K562 (cell line): ENCODE data around the gene PHF10. TPM values are rescaled to one million over a fixed set of nuclear protein-coding genes. Genes with fewer than 3 reads are reported as not detected.

ENCODE experiments used
- ATAC-seq: fragments of 200-7000 bp; cut with Tn5 transposase; 3 replicates; pipeline ENCODE4 v1.9.1; 2020; ENCODE audit warnings: moderate library complexity
- BruUV-seq: library from RNA; stranded (reverse); fragments of 400-500 nt; replicated peaks from 2 replicates; lab custom pipeline; 2021; lab: Mats Ljungman, UMichigan
- CTCF ChIA-PET: fragments of 300-600 bp; formaldehyde crosslinking; extraction: SDS; loops from one replicate; lab custom pipeline; 2021; ENCODE audit warnings: low intra/inter-chr PET ratio; lab: Yijun Ruan, JAX
- POLR2A ChIA-PET: fragments of 300-600, 350-650 bp; sonication (Branson Sonifier 250); formaldehyde crosslinking; extraction: SDS; loops from one replicate; lab custom pipeline; 2021; ENCODE audit warnings: antibody characterized with exemption, inconsistent platforms; lab: Yijun Ruan, JAX
- DNase-seq, 4 experiments: peaks; one replicate each; pipeline versions ENCODE4 v3.0.0 to v3.0.0-alpha.2; 2011 to 2018; ENCODE audit warnings: low spot score in 3 of 4, mixed read lengths in 3 of 4; ENCODE audit errors: extremely low read depth in 1 of 4
- FAIRE-seq: peaks from 2 replicates; lab custom pipeline; 2011; peaks lifted over from hg19 to GRCh38; lab: Jason Lieb, UNC
- H2AFZ ChIP-seq: 2 replicates; pipeline ENCODE4 v1.6.0; 2011; ENCODE audit warnings: low read depth, low read length, control low read depth, inconsistent platforms
- H3K27ac ChIP-seq: fragments of 200-600 bp; 3 replicates; pipeline ENCODE4 v1.8.0; 2011; ENCODE audit warnings: low read depth, mild to moderate bottlenecking, control low read depth, inconsistent platforms, low read length, moderate library complexity, mixed read lengths; ENCODE audit errors: extremely low read depth
- H3K27me3 ChIP-seq, 2 experiments: fragments of 300-600 bp in 1 of 2; 2 replicates in 1 of 2; 3 replicates in 1 of 2; pipeline versions ENCODE4 v1.6.0 to v1.8.0; 2011; ENCODE audit warnings: inconsistent platforms in 2 of 2, low read length in 2 of 2, mild to moderate bottlenecking in 1 of 2, mixed read lengths in 1 of 2, moderate library complexity in 1 of 2; ENCODE audit not compliant: control insufficient read depth in 2 of 2, insufficient read depth in 2 of 2
- H3K36me3 ChIP-seq: fragments of 300-600 bp; 3 replicates; pipeline ENCODE4 v1.8.0; 2011; ENCODE audit warnings: mild to moderate bottlenecking, low read length, inconsistent platforms; ENCODE audit not compliant: control insufficient read depth, insufficient read depth
- H3K4me1 ChIP-seq, 2 experiments: fragments of 200-600 bp in 1 of 2; replicated peaks in 1 of 2; 2 replicates in 1 of 2; 3 replicates in 1 of 2; pipeline versions ENCODE4 v1.5.1 to v1.8.0; 2011; ENCODE audit warnings: inconsistent platforms in 2 of 2, low read length in 2 of 2, mild to moderate bottlenecking in 1 of 2, mixed read lengths in 1 of 2, moderate library complexity in 1 of 2; ENCODE audit not compliant: control insufficient read depth in 2 of 2, insufficient read depth in 2 of 2
- H3K4me2 ChIP-seq: 2 replicates; pipeline ENCODE4 v1.6.1; 2011; ENCODE audit warnings: low read length, control low read depth, inconsistent platforms, mixed read lengths; ENCODE audit not compliant: insufficient read depth
- H3K4me3 ChIP-seq: fragments of 200-600 bp; sonication (generic), shearing (Covaris generic); 2 replicates; pipeline ENCODE4 v1.5.1; 2016; ENCODE audit warnings: control low read depth, inconsistent platforms
- H3K79me2 ChIP-seq: fragments of 200-600 bp; 3 replicates; pipeline ENCODE4 v1.8.0; 2011; ENCODE audit warnings: low read length, inconsistent platforms; ENCODE audit not compliant: control insufficient read depth, insufficient read depth
- H3K9ac ChIP-seq, 2 experiments: 2 replicates each; pipeline versions ENCODE4 v1.6.0 to v1.6.1; 2011; ENCODE audit warnings: low read depth in 2 of 2, low read length in 2 of 2, control low read depth in 1 of 2, inconsistent platforms in 1 of 2, mild to moderate bottlenecking in 1 of 2, mixed read lengths in 1 of 2; ENCODE audit not compliant: insufficient read depth in 1 of 2
- H3K9me1 ChIP-seq: one replicate; pipeline ENCODE4 v1.6.0; 2011; ENCODE audit warnings: inconsistent platforms, mild to moderate bottlenecking, low read length, moderate library complexity; ENCODE audit not compliant: control insufficient read depth, insufficient read depth
- H3K9me3 ChIP-seq: replicated peaks from 2 replicates; pipeline ENCODE4 v1.5.1; 2011; ENCODE audit warnings: low read depth, low read length, inconsistent platforms; ENCODE audit not compliant: control insufficient read depth, insufficient read depth
- H4K20me1 ChIP-seq: replicated peaks from 2 replicates; pipeline ENCODE4 v1.6.1; 2011; ENCODE audit warnings: low read length, inconsistent platforms, mixed read lengths; ENCODE audit not compliant: control insufficient read depth, insufficient read depth
- MEF2A ChIP-seq: IDR thresholded peaks from 2 replicates; pipeline ENCODE4 v1.6.1; 2011; ENCODE audit warnings: low read depth, mild to moderate bottlenecking, low read length, moderate library complexity; ENCODE audit not compliant: control insufficient read depth
- RBM14 ChIP-seq: fragments of 200-400 bp; formaldehyde crosslinking; IDR thresholded peaks from 2 replicates; pipeline ENCODE4 v1.6.1; 2018; ENCODE audit warnings: low read depth, mild to moderate bottlenecking, low read length, moderate library complexity, borderline replicate concordance; ENCODE audit not compliant: insufficient read depth
- ZBED1 ChIP-seq: IDR thresholded peaks from 2 replicates; pipeline ENCODE4 v1.6.1; 2014
- ZNF121 ChIP-seq: sonication (generic); formaldehyde crosslinking; conservative IDR thresholded peaks from 2 replicates; pipeline ENCODE4 v1.8.0; 2022; ENCODE audit warnings: missing genetic modification reagents
- ZNF174 ChIP-seq: fragments of 250-450 bp; sonication (Bioruptor Pico); IDR thresholded peaks from 2 replicates; pipeline ENCODE4 v1.4.0; 2020; ENCODE audit warnings: mild to moderate bottlenecking
- ZNF41 ChIP-seq: fragments of 250-450 bp; sonication (Bioruptor Pico); conservative IDR thresholded peaks from 2 replicates; pipeline ENCODE4 v1.4.0; 2020; ENCODE audit warnings: mild to moderate bottlenecking
- WGBS: fragments of 100-300 bp; shearing (Covaris generic); methylation state at CpG from one replicate; pipeline ENCODE4 v1.1.6; 2016; ENCODE audit warnings: low coverage, mixed read lengths; ENCODE audit not compliant: insufficient coverage; ENCODE audit errors: missing lambda C conversion rate; 5-methylcytosine and 5-hydroxymethylcytosine counted together
- in situ Hi-C: fragments of 300-500 bp; cut with MboI; formaldehyde crosslinking; loops from 4 replicates; pipeline ENCODE4 v1.15.0; 2018; ENCODE audit warnings: inconsistent platforms, mixed read lengths
- intact Hi-C: fragments of 100-400 bp; cut with micrococcal nuclease; formaldehyde crosslinking; loops from 2 replicates; pipeline ENCODE4 v1.14.2; 2022
- polyA plus RNA-seq, 8 experiments: library from polyadenylated mRNA; depleted of rRNA in 4 of 8; stranded (reverse) in 5 of 8; unstranded in 3 of 8; fragments of >200 nt; fragmentation: Nextera tagmentation in 2 of 8; fragmentation: Illumina TruSeq in 1 of 8; extraction: Ambion mirVana in 2 of 8; extraction: Trizol in 1 of 8; gene quantifications; 2 replicates each; pipeline versions ENCODE4 v1.2.1 to v1.2.3, GENCODE V29; 2011 to 2014; ENCODE audit warnings: inconsistent platforms in 1 of 8, missing spikeins in 1 of 8
- total RNA-seq, 7 experiments: library from RNA; depleted of rRNA in 6 of 7; stranded (reverse); fragments of >200 nt in 6 of 7; fragmentation: Illumina TruSeq in 2 of 7; extraction: Trizol in 2 of 7; gene quantifications; 2 replicates each; pipeline versions ENCODE4 v1.2.1 to v1.2.3, GENCODE V29; 2011 to 2021; ENCODE audit warnings: low replicate concordance in 1 of 7
- TF ChIP-seq, protein P1 (sequence below), 2 experiments: fragments of 200-800 bp in 1 of 2; sonication (Bioruptor generic) in 1 of 2; sonication (generic) in 1 of 2; formaldehyde crosslinking in 1 of 2; IDR thresholded peaks in 1 of 2; conservative IDR thresholded peaks in 1 of 2; 2 replicates each; pipeline versions ENCODE4 v1.5.0 to v1.6.1; 2016 to 2020; ENCODE audit warnings: missing compliant biosample characterization in 1 of 2, missing genetic modification characterization in 1 of 2, missing genetic modification reagents in 1 of 2

Gene PHF10
- total and polyA plus RNA-seq, 9 of the 15 experiments (the other 6 are each of a cell fraction or from before 2014, with no cell fraction given): 23.9 to 88.9 (median 46.0) TPM

- TF ChIP-seq ZNF121 (CRISPR knock-in tag): no peak
- TF ChIP-seq, protein P1, sequence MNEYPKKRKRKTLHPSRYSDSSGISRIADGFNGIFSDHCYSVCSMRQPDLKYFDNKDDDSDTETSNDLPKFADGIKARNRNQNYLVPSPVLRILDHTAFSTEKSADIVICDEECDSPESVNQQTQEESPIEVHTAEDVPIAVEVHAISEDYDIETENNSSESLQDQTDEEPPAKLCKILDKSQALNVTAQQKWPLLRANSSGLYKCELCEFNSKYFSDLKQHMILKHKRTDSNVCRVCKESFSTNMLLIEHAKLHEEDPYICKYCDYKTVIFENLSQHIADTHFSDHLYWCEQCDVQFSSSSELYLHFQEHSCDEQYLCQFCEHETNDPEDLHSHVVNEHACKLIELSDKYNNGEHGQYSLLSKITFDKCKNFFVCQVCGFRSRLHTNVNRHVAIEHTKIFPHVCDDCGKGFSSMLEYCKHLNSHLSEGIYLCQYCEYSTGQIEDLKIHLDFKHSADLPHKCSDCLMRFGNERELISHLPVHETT (CRISPR knock-in tag; conservative IDR thresholded peaks at IDR 0.05 in 1 of 2, IDR thresholded peaks at IDR 0.05 in 1 of 2): no peak
- no peak for TF ChIP-seq ZBED1
- no peak for TF ChIP-seq ZNF41
- no peak for TF ChIP-seq ZNF174 (CRISPR knock-in tag)
- no peak for TF ChIP-seq RBM14
- TF ChIP-seq MEF2A: no peak
- Histone ChIP-seq H2AFZ (no peak overlapping the region), H3K4me1 (peaks cover under 1 to 10% of the 10 kb centered on the region in 2 experiments; a peak in 3 of 5 replicates), H3K27me3 (no peaks in the 10 kb centered on the region), H3K79me2 (peaks cover 38% of the 10 kb centered on the region), H3K36me3 (peaks cover 91% of the 10 kb centered on the region), H3K9me1 (no peaks in the 10 kb centered on the region), H3K27ac (no peak overlapping the region), H3K9ac (no peak overlapping the region), H3K9me3 (no peaks in the 10 kb centered on the region), H4K20me1 (no peaks in the 10 kb centered on the region; the same call in none of the 2 replicates), H3K4me3 (no peak overlapping the region), H3K4me2 (no peak overlapping the region)
- ChIA-PET CTCF (no interaction called here), POLR2A (interaction anchor here (1.4 to 4.5 kb wide), 2 partner anchors 13 to 44 kb away, joined by 6 to 46 read pairs; partner anchors contain the start of gene ERMARD)
- no TSS peak for BruUV-seq
- in situ Hi-C loops (no loop called here), intact Hi-C loops (no loop called here)
- 46% methylated on average over 2 of the region's 2 CpGs for WGBS
- DNase-seq (peak in 2 of 4 experiments; percentile 34 to 35), FAIRE-seq (peak; percentile 65), ATAC-seq (peak; percentile 68)
These were observed 16.5 kb downstream of the PHF10 start for GRCh38 chr6:169707772-169708171.
